Measurements from ENCODE around the gene AGTR1. TPM values are rescaled to one million over a fixed set of nuclear protein-coding genes. Genes with fewer than 3 reads are reported as not detected.

Gene AGTR1
- polyA plus RNA-seq, 1 experiment = 0.98 TPM

DNA sequence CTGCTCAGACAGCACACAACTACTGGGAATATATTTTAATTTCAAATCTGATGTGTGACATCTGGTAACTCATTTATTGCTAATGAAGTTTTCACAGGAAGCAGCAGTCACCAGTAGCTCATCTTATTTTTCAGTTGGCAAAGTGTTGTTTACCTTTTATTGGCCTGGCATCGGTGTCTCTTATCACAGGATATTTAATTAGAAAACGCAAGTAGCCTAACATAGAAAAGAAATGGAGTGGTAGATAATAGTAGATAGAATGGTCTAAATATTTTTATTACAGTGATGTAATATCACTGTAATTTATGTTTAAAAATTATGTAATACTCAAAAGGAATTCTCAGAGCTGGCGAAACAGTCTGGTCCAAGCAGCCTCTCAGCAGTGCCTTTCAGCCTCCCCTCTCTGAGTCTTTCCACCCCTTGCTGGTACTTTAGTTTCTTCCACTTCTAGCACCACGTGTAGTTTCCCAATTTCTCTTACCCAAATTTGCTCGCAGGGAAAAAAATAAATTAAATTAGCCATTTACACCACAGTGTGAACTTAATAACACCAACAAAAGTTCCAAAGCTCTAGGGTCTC is 31.9 kb downstream of the AGTR1 start:
- no peak for TF ChIP-seq CTCF (IDR thresholded peaks at IDR 0.05; ENCODE audit: insufficient read depth, low read depth, low read length)
- Histone ChIP-seq H3K4me3 (ENCODE audit: low read depth, low read length) (no peak overlapping the region), H3K27me3 (ENCODE audit: control insufficient read depth, insufficient read depth, low read length) (no peaks in the 10 kb centered on the region; the same call in 1 of the 2 replicates), H3K36me3 (ENCODE audit: control insufficient read depth, insufficient read depth, low read length) (no peaks in the 10 kb centered on the region)
- ChIA-PET POLR2A (no interaction called here), CTCF (interaction anchor here (1.0 kb wide), 1 partner anchor 18 kb away, joined by 3 read pairs; no protein-coding TSS in a partner anchor)
- DNase-seq (ENCODE audit: low read depth) = no peak

DNA sequence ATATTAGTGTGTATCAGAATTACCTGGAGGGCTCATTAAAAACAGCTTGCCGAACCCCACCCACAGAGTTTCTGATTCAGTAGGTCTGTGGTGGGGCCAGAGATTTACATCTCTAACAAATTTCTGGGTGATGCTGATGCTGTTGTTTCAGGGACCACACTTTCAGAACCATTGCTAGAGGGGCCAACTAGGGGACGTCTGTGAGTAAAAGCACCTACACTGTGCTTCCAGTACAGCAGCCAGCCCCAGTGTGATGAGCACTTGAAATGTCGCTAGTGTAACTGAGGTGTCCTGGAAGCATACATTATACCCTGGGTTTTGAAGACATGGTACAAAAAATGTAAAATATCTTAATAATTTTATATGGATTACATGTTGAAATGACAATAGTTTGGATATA is 33.0 kb downstream of the AGTR1 start:
- ChIA-PET CTCF (interaction anchor here (1.0 kb wide), 1 partner anchor 11 kb away, joined by 9 read pairs; no protein-coding TSS in a partner anchor), POLR2A (no interaction called here)
- H3K27me3 ChIP-seq (ENCODE audit: control insufficient read depth, insufficient read depth, low read length) = no peaks in the 10 kb centered on the region; the same call in 1 of the 2 replicates
- TF ChIP-seq CTCF (IDR thresholded peaks at IDR 0.05; ENCODE audit: insufficient read depth, low read depth, low read length) = no peak
- no peaks in the 10 kb centered on the region for H3K36me3 ChIP-seq (ENCODE audit: control insufficient read depth, insufficient read depth, low read length)
- DNase-seq (ENCODE audit: low read depth) = no peak
- H3K4me3 ChIP-seq (ENCODE audit: low read depth, low read length) = no peak overlapping the region

- CTCF ChIA-PET = interaction anchor here (0.9 kb wide), 1 partner anchor 8 kb away, joined by 3 read pairs; no protein-coding TSS in a partner anchor
- no peaks in the 10 kb centered on the region; the same call in 1 of the 2 replicates for H3K27me3 ChIP-seq (ENCODE audit: control insufficient read depth, insufficient read depth, low read length)
- no peak for DNase-seq (ENCODE audit: low read depth)
- POLR2A ChIA-PET = no interaction called here
- no peaks in the 10 kb centered on the region for H3K36me3 ChIP-seq (ENCODE audit: control insufficient read depth, insufficient read depth, low read length)
- TF ChIP-seq CTCF (IDR thresholded peaks at IDR 0.05; ENCODE audit: insufficient read depth, low read depth, low read length) = no peak
- no peak overlapping the region for H3K4me3 ChIP-seq (ENCODE audit: low read depth, low read length)
These were observed 37.9 kb downstream of the AGTR1 start for GRCh38 chr3:148735597-148735996.

DNA sequence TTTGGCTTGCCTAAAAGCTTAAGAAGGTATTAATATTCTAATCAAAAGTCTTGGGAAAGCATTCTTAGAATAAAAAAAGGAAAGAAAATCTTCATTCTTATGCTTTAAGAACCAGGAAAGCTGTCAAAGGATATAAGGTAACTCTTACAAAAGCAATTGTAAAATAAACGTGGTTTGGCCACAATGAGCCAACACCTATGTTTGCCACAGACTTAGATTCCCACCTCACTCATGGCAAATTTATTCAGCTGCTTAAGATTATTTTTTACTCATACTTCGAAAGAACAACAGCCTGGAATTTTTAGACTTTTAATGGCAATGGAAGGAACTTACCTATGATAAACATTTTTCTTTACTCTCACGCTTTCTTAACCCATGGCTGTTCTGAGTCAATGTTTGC is 38.4 kb downstream of the AGTR1 start:
- Histone ChIP-seq H3K27me3 (ENCODE audit: control insufficient read depth, insufficient read depth, low read length) (no peaks in the 10 kb centered on the region), H3K36me3 (ENCODE audit: control insufficient read depth, insufficient read depth, low read length) (no peaks in the 10 kb centered on the region), H3K4me3 (ENCODE audit: low read depth, low read length) (no peak overlapping the region)
- CTCF ChIA-PET = interaction anchor here (0.9 kb wide), 1 partner anchor 9 kb away, joined by 3 read pairs; no protein-coding TSS in a partner anchor
- DNase-seq (ENCODE audit: low read depth) = no peak
- POLR2A ChIA-PET = no interaction called here
- TF ChIP-seq CTCF (IDR thresholded peaks at IDR 0.05; ENCODE audit: insufficient read depth, low read depth, low read length) = no peak

DNA sequence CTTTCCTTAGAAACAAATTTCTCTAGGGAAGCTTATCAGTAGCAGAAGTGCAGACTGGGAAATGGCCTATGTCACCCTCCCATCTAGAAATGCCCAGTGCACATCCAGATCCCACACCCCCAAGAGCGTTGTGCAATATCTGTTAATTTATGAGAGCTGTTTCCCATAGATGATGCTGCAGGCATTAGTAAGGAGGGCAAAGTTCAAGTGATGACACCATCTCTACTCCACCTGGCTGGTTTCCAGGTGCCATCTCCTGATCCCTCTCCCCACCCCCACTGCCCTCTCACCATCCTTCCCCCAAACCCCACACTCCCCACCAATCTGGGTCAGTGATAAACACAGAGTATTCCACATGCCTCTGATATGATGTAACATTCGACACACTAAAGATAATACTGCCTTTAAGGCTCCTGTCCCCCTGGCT is 39.4 kb downstream of the AGTR1 start:
- TF ChIP-seq CTCF (IDR thresholded peaks at IDR 0.05; ENCODE audit: insufficient read depth, low read depth, low read length) = no peak
- no peak for DNase-seq (ENCODE audit: low read depth)
- Histone ChIP-seq H3K36me3 (ENCODE audit: control insufficient read depth, insufficient read depth, low read length) (no peaks in the 10 kb centered on the region), H3K4me3 (ENCODE audit: low read depth, low read length) (no peak overlapping the region), H3K27me3 (ENCODE audit: control insufficient read depth, insufficient read depth, low read length) (no peaks in the 10 kb centered on the region)
- ChIA-PET POLR2A (no interaction called here), CTCF (no interaction called here)
